Right lobe of liver (tissue), 6 donors: ENCODE measurements around the gene MARCHF4. TPM values are rescaled to one million over a fixed set of nuclear protein-coding genes. Genes with fewer than 3 reads are reported as not detected.

Source experiments
- ATAC-seq, 4 donors: fragments of 200-7000 bp; cut with Tn5 transposase; one replicate each; pipeline ENCODE4 v1.9.1; 2020; ENCODE audit warnings: mild to moderate bottlenecking in 4 of 4, moderate library complexity in 4 of 4
- DNase-seq, 3 donors: peaks; one replicate each; pipeline ENCODE4 v3.0.0-alpha.2; 2020
- H3K27ac ChIP-seq, 3 donors: fragments of 200-600 bp; one replicate each; pipeline ENCODE4 v1.8.0; 2022
- H3K27me3 ChIP-seq, 2 donors: fragments of 200-600 bp; one replicate each; pipeline ENCODE4 v1.8.0; 2022
- H3K36me3 ChIP-seq, 4 donors: fragments of 200-600 bp; sonication (generic) in 1 of 4; one replicate each; pipeline versions ENCODE4 v1.5.1 to v1.8.0; 2017 to 2022; ENCODE audit warnings: control low read depth in 1 of 4
- H3K4me1 ChIP-seq, 4 donors: fragments of 200-600 bp; sonication (generic) in 1 of 4; one replicate each; pipeline versions ENCODE4 v1.5.1 to v1.8.0; 2017 to 2022; ENCODE audit warnings: control low read depth in 1 of 4
- H3K4me3 ChIP-seq, 3 donors: fragments of 200-600 bp; one replicate each; pipeline ENCODE4 v1.8.0; 2022
- H3K9me3 ChIP-seq, 4 donors: fragments of 200-600 bp; sonication (generic) in 1 of 4; one replicate each; pipeline versions ENCODE4 v1.5.1 to v1.8.0; 2017 to 2022; ENCODE audit warnings: control low read depth in 1 of 4
- CTCF ChIP-seq, 4 donors: fragments of 200-600 bp in 3 of 4; fragments of 450-650 bp in 1 of 4; IDR thresholded peaks; one replicate each; pipeline versions ENCODE4 v1.5.1 to v1.8.0; 2016 to 2022; ENCODE audit warnings: antibody characterized with exemption in 4 of 4, mild to moderate bottlenecking in 2 of 4
- POLR2A ChIP-seq: fragments of 450-650 bp; IDR thresholded peaks from one replicate; pipeline ENCODE4 v1.6.1; 2017; ENCODE audit warnings: antibody characterized with exemption, mild to moderate bottlenecking
- WGBS: methylation state at CpG from one replicate; pipeline ENCODE4 v1.1.6; 2018; ENCODE audit warnings: low coverage, low lambda C conversion rate; ENCODE audit not compliant: insufficient coverage; ENCODE audit errors: missing lambda C conversion rate; 5-methylcytosine and 5-hydroxymethylcytosine counted together
- intact Hi-C, 2 donors: fragments of 100-400 bp; cut with DNase I; formaldehyde crosslinking; loops; one replicate each; pipeline versions ENCODE4 v1.11.2 to v1.14.1; 2022
- total RNA-seq, 6 experiments: library from RNA; depleted of rRNA in 2 of 6; stranded (reverse); fragments of >200 nt in 2 of 6; fragmentation: NEBNext Ultra II Directional in 3 of 6; extraction: Animal tissue kit (Norgen Biotek cat#: 25700) in 3 of 6; gene quantifications; one replicate each; pipeline versions ENCODE4 v1.1.0 to v1.2.4, GENCODE V29; 2016 to 2023
- donor health status: DM: no; HTN: yes; CAD: no.
- donor health status: DM: no; HTN: no; CAD: no.
- donor health status: DM: no; HTN: no; CAD: no.
- donor health status: DM: no; HTN: yes; CAD: no.
- donor health status: DM: no; HTN: yes; CAD: no.

Gene MARCHF4
- total RNA-seq, 6 experiments from 2014 or later, result not detected

- no peak overlapping the region for H3K27ac ChIP-seq
- 28% methylated on average over 2 of the region's 3 CpGs for WGBS
- intact Hi-C loops, result no loop called here
- ATAC-seq (no peak), DNase-seq (no peak)
- no peaks in the 10 kb centered on the region for H3K27me3 ChIP-seq
- no peak overlapping the region for H3K4me3 ChIP-seq
- no peaks in the 10 kb centered on the region for H3K9me3 ChIP-seq
- TF ChIP-seq POLR2A (no peak), CTCF (IDR thresholded peaks at IDR 0.05) (no peak)
- no peaks in the 10 kb centered on the region for H3K4me1 ChIP-seq
- H3K36me3 ChIP-seq, result no peaks in the 10 kb centered on the region
Measured at GRCh38 chr2:216345846-216346245, 26.4 kb downstream of the MARCHF4 start.

- WGBS, result 38% methylated on average over 4 of the region's 4 CpGs
Measured at GRCh38 chr2:216344950-216345300, 27.4 kb downstream of the MARCHF4 start.

GRCh38 chr2:216344206-216344949 is 27.9 kb downstream of the MARCHF4 start:
- TF ChIP-seq CTCF (IDR thresholded peaks at IDR 0.05) (no peak), POLR2A (no peak)
- no peaks in the 10 kb centered on the region for H3K36me3 ChIP-seq
- no peaks in the 10 kb centered on the region for H3K9me3 ChIP-seq
- no peaks in the 10 kb centered on the region for H3K27me3 ChIP-seq
- H3K27ac ChIP-seq, result no peak overlapping the region
- intact Hi-C loops, result no loop called here
- 42% methylated on average over 9 of the region's 9 CpGs for WGBS
- no peak for DNase-seq
- no peaks in the 10 kb centered on the region for H3K4me1 ChIP-seq
- H3K4me3 ChIP-seq, result no peak overlapping the region
- ATAC-seq, result no peak

More at GRCh38 chr2:216344950-216345300, 27.4 kb downstream of the MARCHF4 start:
- intact Hi-C loops, result no loop called here
- Histone ChIP-seq H3K27me3 (no peaks in the 10 kb centered on the region), H3K9me3 (no peaks in the 10 kb centered on the region), H3K36me3 (no peaks in the 10 kb centered on the region), H3K4me3 (no peak overlapping the region), H3K4me1 (no peaks in the 10 kb centered on the region), H3K27ac (no peak overlapping the region)
- no peak for DNase-seq
- no peak for ATAC-seq
- TF ChIP-seq CTCF (IDR thresholded peaks at IDR 0.05) (no peak), POLR2A (no peak)

- no peaks in the 10 kb centered on the region for H3K27me3 ChIP-seq
- no peaks in the 10 kb centered on the region for H3K36me3 ChIP-seq
- DNase-seq, result no peak
- H3K4me3 ChIP-seq, result no peak overlapping the region
- TF ChIP-seq POLR2A, result no peak
- TF ChIP-seq CTCF (IDR thresholded peaks at IDR 0.05), result no peak
- H3K4me1 ChIP-seq, result no peaks in the 10 kb centered on the region
- H3K27ac ChIP-seq, result no peak overlapping the region
- no peaks in the 10 kb centered on the region for H3K9me3 ChIP-seq
- WGBS, result 68% methylated on average over 6 of the region's 7 CpGs
- intact Hi-C loops, result no loop called here
- ATAC-seq, result no peak
Measured at GRCh38 chr2:216343221-216343980, 28.9 kb downstream of the MARCHF4 start.
